HAP-1 (cell line): Measurements from ENCODE around the gene DNAH17.

Source experiments
- DNase-seq, 2 experiments: peaks; one replicate each; pipeline ENCODE4 v3.0.0-alpha.2; 2016 to 2020; ENCODE audit warnings: low spot score in 2 of 2
- H3K27me3 ChIP-seq: fragments of 250-450 bp; sonication (Bioruptor Pico); 2 replicates; pipeline ENCODE4 v1.5.1; 2020; ENCODE audit warnings: low read depth, mild to moderate bottlenecking, moderate library complexity
- H3K36me3 ChIP-seq: fragments of 250-450 bp; sonication (Bioruptor Pico); replicated peaks from 2 replicates; pipeline ENCODE4 v1.5.1; 2020; ENCODE audit warnings: mild to moderate bottlenecking
- H3K4me1 ChIP-seq: fragments of 250-450 bp; sonication (Bioruptor Pico); 2 replicates; pipeline ENCODE4 v1.5.1; 2020; ENCODE audit warnings: mild to moderate bottlenecking
- H3K4me3 ChIP-seq: fragments of 250-450 bp; sonication (Bioruptor Pico); 2 replicates; pipeline ENCODE4 v1.5.1; 2020; ENCODE audit warnings: mild to moderate bottlenecking, moderate library complexity
- H3K9me3 ChIP-seq: fragments of 250-450 bp; sonication (Bioruptor Pico); 2 replicates; pipeline ENCODE4 v1.5.1; 2020; ENCODE audit warnings: mild to moderate bottlenecking, moderate library complexity
- in situ Hi-C: fragments of 300-500 bp; cut with MboI; formaldehyde crosslinking; loops from 3 replicates; pipeline ENCODE4 v1.14.3; 2020; ENCODE audit warnings: low sequenced_read_pairs, inconsistent platforms, mixed read lengths

Gene DNAH17

DNA sequence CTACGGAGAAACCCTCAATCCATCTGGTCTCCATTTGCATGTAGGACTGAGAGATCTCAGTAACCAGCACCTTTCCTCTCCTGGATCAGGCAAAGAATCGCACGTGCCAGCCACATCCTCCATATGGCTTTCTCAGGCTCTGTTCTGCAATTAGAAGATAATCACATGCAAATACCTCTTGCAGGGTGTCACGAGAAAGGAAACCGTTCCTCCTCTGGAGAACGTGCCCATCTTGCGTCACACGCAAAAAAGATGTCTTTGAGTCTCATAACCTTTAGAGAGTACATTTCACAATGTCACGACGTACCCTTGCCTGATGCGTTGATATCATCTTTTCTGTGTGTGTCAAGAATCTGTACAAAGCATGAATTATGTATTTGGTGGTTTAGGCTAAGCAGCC is 36.2 kb upstream of the DNAH17 start:
- Histone ChIP-seq H3K4me1 (no peaks in the 10 kb centered on the region), H3K9me3 (no peaks in the 10 kb centered on the region), H3K27me3 (no peaks in the 10 kb centered on the region), H3K36me3 (no peaks in the 10 kb centered on the region), H3K4me3 (no peak overlapping the region)
- DNase-seq = no peak
- in situ Hi-C loops = no loop called here

DNA sequence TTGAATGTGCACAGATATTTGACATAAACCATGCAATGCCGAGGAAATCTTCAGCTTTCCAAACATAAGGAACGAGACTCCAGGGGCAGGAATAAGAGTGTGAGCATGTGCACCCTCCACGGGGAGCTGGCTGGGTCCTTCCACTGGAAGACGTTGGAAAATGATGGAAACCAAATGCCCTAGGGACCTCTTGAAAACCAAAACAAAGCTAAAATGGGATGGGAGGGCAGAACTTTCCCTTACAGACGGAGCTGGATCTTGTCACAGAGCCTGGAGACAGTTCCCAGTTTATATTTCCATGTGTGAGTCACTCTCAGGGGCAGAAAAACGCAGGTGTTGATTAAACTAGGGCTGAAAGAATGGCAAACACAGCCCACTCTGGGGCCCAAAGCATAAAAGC is 34.4 kb upstream of the DNAH17 start:
- Histone ChIP-seq H3K4me3 (no peak overlapping the region), H3K36me3 (no peaks in the 10 kb centered on the region), H3K27me3 (no peaks in the 10 kb centered on the region), H3K9me3 (no peaks in the 10 kb centered on the region), H3K4me1 (no peaks in the 10 kb centered on the region)
- DNase-seq = no peak
- in situ Hi-C loops = no loop called here

- H3K4me1 ChIP-seq = no peaks in the 10 kb centered on the region
- in situ Hi-C loops = no loop called here
- DNase-seq = no peak
- no peaks in the 10 kb centered on the region for H3K36me3 ChIP-seq
- H3K9me3 ChIP-seq = no peaks in the 10 kb centered on the region
- no peaks in the 10 kb centered on the region for H3K27me3 ChIP-seq
- no peak overlapping the region for H3K4me3 ChIP-seq
Measured at GRCh38 chr17:78610951-78611511, 33.8 kb upstream of the DNAH17 start.

GRCh38 chr17:78609191-78609641 is 32.0 kb upstream of the DNAH17 start:
- H3K27me3 ChIP-seq = no peaks in the 10 kb centered on the region
- in situ Hi-C loops = no loop called here
- no peak for DNase-seq
- H3K4me3 ChIP-seq = no peak overlapping the region
- no peaks in the 10 kb centered on the region for H3K9me3 ChIP-seq
- H3K4me1 ChIP-seq = no peaks in the 10 kb centered on the region
- no peaks in the 10 kb centered on the region for H3K36me3 ChIP-seq

GRCh38 chr17:78608804-78609186 is 31.6 kb upstream of the DNAH17 start:
- Histone ChIP-seq H3K9me3 (no peaks in the 10 kb centered on the region), H3K4me3 (no peak overlapping the region), H3K4me1 (no peaks in the 10 kb centered on the region), H3K36me3 (no peaks in the 10 kb centered on the region), H3K27me3 (no peaks in the 10 kb centered on the region)
- no peak for DNase-seq
- in situ Hi-C loops = no loop called here

- no peak for DNase-seq
Measured at GRCh38 chr17:78608122-78608803, 31.1 kb upstream of the DNAH17 start.

DNA sequence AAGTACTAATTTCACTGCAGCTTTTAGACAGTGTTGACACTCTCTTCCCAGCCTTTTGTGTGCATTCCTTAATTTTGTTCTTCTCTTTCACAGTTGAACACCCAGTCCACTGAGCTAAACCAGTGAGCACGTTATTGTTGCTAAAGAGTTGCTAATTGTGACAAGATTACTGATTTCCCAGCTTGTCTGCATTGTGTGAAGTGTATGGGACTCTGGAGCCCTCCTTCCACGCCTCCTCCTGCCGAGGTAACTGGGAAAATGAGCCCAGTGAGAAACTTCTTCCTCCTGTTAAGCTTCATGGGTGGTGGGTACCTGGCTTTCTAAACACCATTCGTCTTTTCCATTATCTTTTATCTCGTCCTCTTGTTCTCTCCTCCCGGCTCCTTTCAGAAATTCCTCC is 29.8 kb upstream of the DNAH17 start:
- Histone ChIP-seq H3K36me3 (no peaks in the 10 kb centered on the region), H3K27me3 (no peaks in the 10 kb centered on the region)
- in situ Hi-C loops = no loop called here

More at GRCh38 chr17:78608122-78608803, 31.1 kb upstream of the DNAH17 start:
- in situ Hi-C loops = no loop called here
- H3K9me3 ChIP-seq = no peaks in the 10 kb centered on the region
- no peaks in the 10 kb centered on the region for H3K4me1 ChIP-seq
- no peaks in the 10 kb centered on the region for H3K27me3 ChIP-seq
- H3K4me3 ChIP-seq = no peak overlapping the region
- no peaks in the 10 kb centered on the region for H3K36me3 ChIP-seq

GRCh38 chr17:78605886-78606285 is 28.7 kb upstream of the DNAH17 start:
- no peaks in the 10 kb centered on the region for H3K36me3 ChIP-seq
- H3K27me3 ChIP-seq = no peaks in the 10 kb centered on the region
- no peaks in the 10 kb centered on the region for H3K9me3 ChIP-seq
- no peak for DNase-seq
- H3K4me1 ChIP-seq = no peaks in the 10 kb centered on the region
- H3K4me3 ChIP-seq = no peak overlapping the region
- in situ Hi-C loops = no loop called here

More for the DNA sequence above, 29.8 kb upstream of the DNAH17 start:
- Histone ChIP-seq H3K4me3 (no peak overlapping the region), H3K9me3 (no peaks in the 10 kb centered on the region), H3K4me1 (no peaks in the 10 kb centered on the region)
- DNase-seq = no peak

- H3K4me3 ChIP-seq = no peak overlapping the region
- H3K36me3 ChIP-seq = no peaks in the 10 kb centered on the region
- DNase-seq = no peak
- H3K27me3 ChIP-seq = no peaks in the 10 kb centered on the region
- no peaks in the 10 kb centered on the region for H3K9me3 ChIP-seq
- H3K4me1 ChIP-seq = no peaks in the 10 kb centered on the region
- in situ Hi-C loops = no loop called here
Measured at GRCh38 chr17:78605429-78605828, 28.2 kb upstream of the DNAH17 start.

GRCh38 chr17:78602246-78602645 is 25.1 kb upstream of the DNAH17 start:
- no peaks in the 10 kb centered on the region for H3K9me3 ChIP-seq
- H3K4me3 ChIP-seq = no peak overlapping the region
- H3K4me1 ChIP-seq = no peaks in the 10 kb centered on the region
- no peaks in the 10 kb centered on the region for H3K27me3 ChIP-seq
- no peak for DNase-seq
- H3K36me3 ChIP-seq = no peaks in the 10 kb centered on the region
- in situ Hi-C loops = no loop called here

- no peak for DNase-seq
- no peak overlapping the region for H3K4me3 ChIP-seq
- H3K27me3 ChIP-seq = no peaks in the 10 kb centered on the region
- no peaks in the 10 kb centered on the region for H3K4me1 ChIP-seq
- no peaks in the 10 kb centered on the region for H3K36me3 ChIP-seq
- no peaks in the 10 kb centered on the region for H3K9me3 ChIP-seq
- in situ Hi-C loops = no loop called here
Measured at GRCh38 chr17:78601577-78602190, 24.5 kb upstream of the DNAH17 start.

DNA sequence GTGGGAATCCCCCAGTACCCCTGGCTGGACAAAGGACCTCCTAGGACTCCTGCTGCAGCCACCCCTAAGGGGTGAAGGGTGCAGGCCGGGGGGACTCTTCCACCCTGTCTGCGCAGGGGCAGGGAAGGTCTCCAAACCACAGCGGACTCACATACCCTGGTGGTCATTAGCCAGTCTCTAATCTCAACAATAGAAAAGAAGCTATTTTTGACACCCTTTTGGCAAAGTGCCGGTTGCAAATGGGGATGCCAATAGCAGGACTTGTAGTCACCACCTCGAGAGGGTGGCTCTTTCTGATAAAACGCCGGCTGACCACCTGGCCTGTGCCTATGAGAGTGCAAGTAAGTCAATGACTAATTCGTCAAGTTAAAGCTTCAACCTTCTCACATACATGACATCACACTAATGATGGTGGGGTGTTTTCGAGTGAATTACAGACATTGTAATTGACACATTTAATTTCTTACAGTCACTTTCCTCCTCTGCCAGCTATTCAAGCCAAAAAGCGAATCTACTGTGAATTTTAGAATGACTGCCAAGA is 23.1 kb upstream of the DNAH17 start:
- in situ Hi-C loops = no loop called here
- no peaks in the 10 kb centered on the region for H3K27me3 ChIP-seq
- H3K4me1 ChIP-seq = no peaks in the 10 kb centered on the region
- no peak overlapping the region for H3K4me3 ChIP-seq
- no peaks in the 10 kb centered on the region for H3K36me3 ChIP-seq
- no peak for DNase-seq
- no peaks in the 10 kb centered on the region for H3K9me3 ChIP-seq

DNA sequence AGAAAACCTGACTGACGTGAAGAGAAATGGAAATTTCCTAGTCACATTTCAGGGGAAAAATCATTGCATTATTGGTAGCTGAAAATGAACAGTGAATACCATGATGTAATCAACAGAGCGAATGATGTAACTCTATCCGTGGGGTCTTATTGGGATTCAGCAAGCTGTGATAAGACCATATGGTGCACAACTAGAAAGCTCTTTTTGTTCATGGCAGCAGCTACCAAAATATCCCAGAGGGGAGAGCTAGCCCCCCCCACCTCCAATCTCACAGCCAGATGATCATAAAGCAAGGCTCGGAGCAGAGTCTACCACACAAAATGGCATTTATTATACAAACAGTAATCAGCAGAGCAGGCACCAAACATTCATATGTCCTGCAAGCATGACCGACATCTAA is 22.2 kb upstream of the DNAH17 start:
- in situ Hi-C loops = no loop called here

DNA sequence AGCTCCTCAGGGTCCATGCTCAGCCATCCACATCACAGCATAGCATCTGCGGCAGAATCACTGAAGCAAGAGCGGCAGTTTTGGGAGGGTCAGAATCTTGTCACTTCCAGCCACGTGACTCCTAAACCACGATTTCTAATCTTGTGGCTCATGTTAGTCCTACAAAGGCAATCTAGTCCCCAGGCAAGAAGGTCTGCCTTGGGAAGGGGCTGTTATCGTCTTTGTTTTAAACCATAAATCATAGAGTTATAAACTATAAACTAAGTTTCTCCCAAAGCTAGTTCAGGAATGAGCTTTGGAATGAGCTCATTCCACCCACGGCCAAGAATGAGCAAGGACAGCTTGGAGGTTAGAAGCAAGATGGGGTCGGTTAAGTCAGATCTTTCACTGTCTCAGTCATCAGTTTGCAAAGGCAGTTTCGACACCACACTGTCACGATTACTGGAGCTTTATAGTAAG is 20.8 kb upstream of the DNAH17 start:
- H3K27me3 ChIP-seq = no peaks in the 10 kb centered on the region
- H3K4me1 ChIP-seq = no peaks in the 10 kb centered on the region
- no peak overlapping the region for H3K4me3 ChIP-seq
- H3K9me3 ChIP-seq = no peaks in the 10 kb centered on the region
- in situ Hi-C loops = no loop called here
- DNase-seq = no peak
- H3K36me3 ChIP-seq = no peaks in the 10 kb centered on the region

More for the DNA sequence above, 22.2 kb upstream of the DNAH17 start:
- Histone ChIP-seq H3K36me3 (no peaks in the 10 kb centered on the region), H3K4me1 (no peaks in the 10 kb centered on the region), H3K9me3 (no peaks in the 10 kb centered on the region), H3K4me3 (no peak overlapping the region), H3K27me3 (no peaks in the 10 kb centered on the region)
- DNase-seq = no peak
